HepG2 (cell line): ENCODE data around the gene KLHL17. TPM values are rescaled to one million over a fixed set of nuclear protein-coding genes. Genes with fewer than 3 reads are reported as not detected.
A peak's percentile ranks its signal among the peaks of the same experiment; 100 is the strongest.

Source experiments
- ATAD3A ChIP-seq: sonication (generic); formaldehyde crosslinking; IDR thresholded peaks from 2 replicates; pipeline ENCODE4 v1.4.0; 2020; ENCODE audit warnings: missing genetic modification reagents
- CAMTA2 ChIP-seq: sonication (generic); formaldehyde crosslinking; IDR thresholded peaks from 2 replicates; pipeline ENCODE4 v1.4.0; 2020; ENCODE audit warnings: mild to moderate bottlenecking, missing genetic modification reagents, borderline replicate concordance
- JUND ChIP-seq: sonication (generic); formaldehyde crosslinking; IDR thresholded peaks from 2 replicates; pipeline ENCODE4 v1.8.0; 2022; ENCODE audit warnings: mild to moderate bottlenecking, missing genetic modification reagents
- MYC ChIP-seq: sonication (generic); formaldehyde crosslinking; IDR thresholded peaks from 2 replicates; pipeline ENCODE4 v1.9.0; 2021; ENCODE audit warnings: missing genetic modification reagents, borderline replicate concordance
- NCOA1 ChIP-seq: sonication (generic); formaldehyde crosslinking; IDR thresholded peaks from 2 replicates; pipeline ENCODE4 v1.9.0; 2021; ENCODE audit warnings: missing genetic modification reagents
- SAP130 ChIP-seq: IDR thresholded peaks from 2 replicates; pipeline ENCODE4 v1.6.1; 2016; ENCODE audit warnings: low read depth
- SNAPC4 ChIP-seq: sonication (generic); formaldehyde crosslinking; IDR thresholded peaks from 2 replicates; pipeline ENCODE4 v1.4.0; 2020; ENCODE audit warnings: mild to moderate bottlenecking, missing genetic modification reagents
- UBTF ChIP-seq: sonication (generic); formaldehyde crosslinking; IDR thresholded peaks from 2 replicates; pipeline ENCODE4 v1.4.0; 2020; ENCODE audit warnings: mild to moderate bottlenecking, missing genetic modification reagents
- YY1 ChIP-seq: IDR thresholded peaks from 2 replicates; pipeline ENCODE4 v1.6.1; 2011; ENCODE audit warnings: low read length, low read depth, moderate library complexity, mild to moderate bottlenecking; ENCODE audit not compliant: insufficient read depth, insufficient replicate concordance
- ZMYM2 ChIP-seq: sonication (generic); formaldehyde crosslinking; IDR thresholded peaks from 2 replicates; pipeline ENCODE4 v1.8.0; 2022; ENCODE audit warnings: mild to moderate bottlenecking, missing genetic modification reagents
- ZNF256 ChIP-seq: sonication (generic); formaldehyde crosslinking; conservative IDR thresholded peaks from 2 replicates; pipeline ENCODE4 v1.4.0; 2020; ENCODE audit warnings: missing genetic modification reagents
- ZNF672 ChIP-seq: sonication (generic); formaldehyde crosslinking; IDR thresholded peaks from 2 replicates; pipeline ENCODE4 v1.8.1; 2022; ENCODE audit warnings: missing genetic modification reagents
- ZNF709 ChIP-seq: sonication (generic); formaldehyde crosslinking; IDR thresholded peaks from 2 replicates; pipeline ENCODE4 v1.5.0; 2020; ENCODE audit warnings: mild to moderate bottlenecking, missing genetic modification reagents
- ZNF776 ChIP-seq: sonication (generic); formaldehyde crosslinking; IDR thresholded peaks from 2 replicates; pipeline ENCODE4 v1.4.0; 2020; ENCODE audit warnings: mild to moderate bottlenecking, missing genetic modification reagents
- ZNF780A ChIP-seq: sonication (generic); formaldehyde crosslinking; IDR thresholded peaks from 2 replicates; pipeline ENCODE4 v1.8.0; 2022; ENCODE audit warnings: mild to moderate bottlenecking, missing genetic modification reagents, moderate library complexity
- ZNF788 ChIP-seq: sonication (generic); formaldehyde crosslinking; IDR thresholded peaks from 2 replicates; pipeline ENCODE4 v1.5.0; 2020; ENCODE audit warnings: mild to moderate bottlenecking, missing genetic modification reagents, borderline replicate concordance
- ZNF878 ChIP-seq: sonication (generic); formaldehyde crosslinking; IDR thresholded peaks from 2 replicates; pipeline ENCODE4 v1.8.1; 2023; ENCODE audit warnings: mild to moderate bottlenecking, missing genetic modification reagents, moderate library complexity
- polyA plus RNA-seq, 8 experiments: library from polyadenylated mRNA; depleted of rRNA in 3 of 8; stranded (reverse) in 7 of 8; unstranded in 1 of 8; fragments of >200 nt; fragmentation: Illumina TruSeq in 4 of 8; extraction: Trizol in 4 of 8; gene quantifications; 2 replicates each; pipeline versions ENCODE4 v1.2.1 to v1.2.3, GENCODE V29; 2011 to 2016; ENCODE audit warnings: low read depth in 4 of 8, missing spikeins in 1 of 8, mixed read lengths in 1 of 8; ENCODE audit not compliant: insufficient read depth in 1 of 8
- total RNA-seq, 5 experiments: library from RNA; depleted of rRNA; stranded (reverse); fragments of >200 nt; fragmentation: Illumina TruSeq; extraction: Trizol; gene quantifications; 2 replicates each; pipeline ENCODE4 v1.2.3, GENCODE V29; 2016; ENCODE audit warnings: low read depth in 1 of 5
- TF ChIP-seq, protein P1 (sequence below): sonication (generic); formaldehyde crosslinking; IDR thresholded peaks from 2 replicates; pipeline ENCODE4 v1.5.1; 2020; ENCODE audit warnings: mild to moderate bottlenecking, moderate library complexity, missing genetic modification reagents

The KLHL17 gene
- total and polyA plus RNA-seq, 2 of the 13 experiments (the other 11 are each of a cell fraction or from before 2014, with no cell fraction given): 9.3 to 24.7 TPM

DNA sequence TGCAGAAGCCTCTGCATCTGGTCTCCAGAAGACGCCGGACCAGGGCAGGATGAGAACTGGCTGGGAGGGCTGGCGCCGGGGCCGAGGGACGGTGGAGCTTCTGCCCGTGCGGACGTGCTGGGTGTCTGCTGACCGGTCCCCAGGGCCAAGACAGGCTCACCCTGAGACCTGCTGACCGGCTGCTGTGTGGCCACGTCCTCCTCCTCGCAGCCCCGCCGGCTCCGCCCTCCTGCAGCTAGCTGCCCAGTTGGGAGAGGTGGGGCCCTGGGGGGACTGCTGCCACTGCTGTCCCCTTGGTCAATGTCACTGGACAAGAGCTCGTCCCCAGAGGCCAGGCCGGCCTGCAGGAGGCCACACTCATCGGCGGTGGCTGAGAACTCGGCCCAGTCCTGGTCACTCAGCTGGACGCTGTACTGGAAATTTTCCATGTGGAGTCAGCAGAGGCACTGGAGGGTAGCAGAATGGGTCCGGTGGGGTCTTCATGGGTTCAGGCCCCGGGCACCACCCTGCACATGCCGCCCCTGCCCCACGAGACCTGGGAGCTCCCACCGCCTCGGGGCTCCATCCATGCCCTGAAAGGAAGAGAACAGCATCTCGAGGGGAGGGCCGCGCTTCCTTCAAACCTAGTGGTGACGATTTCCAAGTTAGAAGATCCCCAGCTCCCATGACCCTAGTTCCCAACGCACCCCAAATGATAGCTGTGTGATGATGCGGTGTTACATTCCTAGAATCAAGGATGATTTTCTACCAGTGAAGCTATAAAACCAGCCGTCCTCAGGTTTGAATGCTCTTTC, 20.4 kb downstream of the KLHL17 start (continued):
- TF ChIP-seq UBTF (CRISPR knock-in tag) (peak; percentile 82), SNAPC4 (CRISPR knock-in tag) (no peak), JUND (no peak), ZNF709 (CRISPR knock-in tag) (peak; percentile 67; the same call in 1 of the 2 replicates), NCOA1 (no peak), SAP130 (CRISPR knock-in tag) (peak; percentile 80), CAMTA2 (CRISPR knock-in tag) (no peak), ZNF788 (CRISPR knock-in tag) (peak; percentile 33; the same call in 1 of the 2 replicates), ZNF256 (CRISPR knock-in tag) (no peak), ZNF672 (CRISPR knock-in tag) (no peak), ZNF878 (CRISPR knock-in tag) (no peak), YY1 (peak; percentile 45), ATAD3A (CRISPR knock-in tag) (no peak), ZNF776 (CRISPR knock-in tag) (0 out of 2 replicates have a peak, but pooled peaks have one; percentile 7), ZMYM2 (CRISPR knock-in tag) (no peak), ZNF780A (no peak), MYC (CRISPR knock-in tag) (0 out of 2 replicates have a peak, but pooled peaks have one; percentile 10)
- TF ChIP-seq, protein P1, sequence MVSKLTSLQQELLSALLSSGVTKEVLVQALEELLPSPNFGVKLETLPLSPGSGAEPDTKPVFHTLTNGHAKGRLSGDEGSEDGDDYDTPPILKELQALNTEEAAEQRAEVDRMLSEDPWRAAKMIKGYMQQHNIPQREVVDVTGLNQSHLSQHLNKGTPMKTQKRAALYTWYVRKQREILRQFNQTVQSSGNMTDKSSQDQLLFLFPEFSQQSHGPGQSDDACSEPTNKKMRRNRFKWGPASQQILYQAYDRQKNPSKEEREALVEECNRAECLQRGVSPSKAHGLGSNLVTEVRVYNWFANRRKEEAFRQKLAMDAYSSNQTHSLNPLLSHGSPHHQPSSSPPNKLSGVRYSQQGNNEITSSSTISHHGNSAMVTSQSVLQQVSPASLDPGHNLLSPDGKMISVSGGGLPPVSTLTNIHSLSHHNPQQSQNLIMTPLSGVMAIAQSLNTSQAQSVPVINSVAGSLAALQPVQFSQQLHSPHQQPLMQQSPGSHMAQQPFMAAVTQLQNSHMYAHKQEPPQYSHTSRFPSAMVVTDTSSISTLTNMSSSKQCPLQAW: peak; percentile 63; the same call in 1 of the 2 replicates
